NB4 (cell line): ENCODE results near the gene PIK3R1.
"Not testable (repeated sequence)": the region's sequence is repeated elsewhere in the genome, so short reads cannot be mapped to it uniquely, and the experiment has no call there.

ENCODE experiments used
- DNase-seq: peaks from one replicate; pipeline ENCODE4 v3.0.0; 2010; ENCODE audit warnings: low read depth
- H3K4me3 ChIP-seq: one replicate; pipeline ENCODE4 v1.5.1; 2011; ENCODE audit warnings: mild to moderate bottlenecking, low read depth, low read length, moderate library complexity
- MYC ChIP-seq: IDR thresholded peaks from 2 replicates; pipeline ENCODE4 v1.6.1; 2011; ENCODE audit warnings: low read depth, low read length
- POLR2A ChIP-seq: IDR thresholded peaks from 2 replicates; pipeline ENCODE4 v1.6.1; 2011; ENCODE audit warnings: mild to moderate bottlenecking; ENCODE audit not compliant: insufficient read length; ENCODE audit errors: extremely low read depth
- TF ChIP-seq, protein P1 (sequence below): IDR thresholded peaks from 2 replicates; pipeline ENCODE4 v1.6.1; 2011; ENCODE audit warnings: low read depth, low read length
- TF ChIP-seq, protein P2 (sequence below): IDR thresholded peaks from one replicate; pipeline ENCODE4 v1.5.1; 2012; ENCODE audit warnings: low read depth, low read length

Gene PIK3R1

GRCh38 chr5:68231414-68232076 is 16.0 kb downstream of the PIK3R1 start:
- no peak overlapping the region for H3K4me3 ChIP-seq
- TF ChIP-seq, protein P1, sequence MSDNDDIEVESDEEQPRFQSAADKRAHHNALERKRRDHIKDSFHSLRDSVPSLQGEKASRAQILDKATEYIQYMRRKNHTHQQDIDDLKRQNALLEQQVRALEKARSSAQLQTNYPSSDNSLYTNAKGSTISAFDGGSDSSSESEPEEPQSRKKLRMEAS, result no peak
- TF ChIP-seq, protein P2, sequence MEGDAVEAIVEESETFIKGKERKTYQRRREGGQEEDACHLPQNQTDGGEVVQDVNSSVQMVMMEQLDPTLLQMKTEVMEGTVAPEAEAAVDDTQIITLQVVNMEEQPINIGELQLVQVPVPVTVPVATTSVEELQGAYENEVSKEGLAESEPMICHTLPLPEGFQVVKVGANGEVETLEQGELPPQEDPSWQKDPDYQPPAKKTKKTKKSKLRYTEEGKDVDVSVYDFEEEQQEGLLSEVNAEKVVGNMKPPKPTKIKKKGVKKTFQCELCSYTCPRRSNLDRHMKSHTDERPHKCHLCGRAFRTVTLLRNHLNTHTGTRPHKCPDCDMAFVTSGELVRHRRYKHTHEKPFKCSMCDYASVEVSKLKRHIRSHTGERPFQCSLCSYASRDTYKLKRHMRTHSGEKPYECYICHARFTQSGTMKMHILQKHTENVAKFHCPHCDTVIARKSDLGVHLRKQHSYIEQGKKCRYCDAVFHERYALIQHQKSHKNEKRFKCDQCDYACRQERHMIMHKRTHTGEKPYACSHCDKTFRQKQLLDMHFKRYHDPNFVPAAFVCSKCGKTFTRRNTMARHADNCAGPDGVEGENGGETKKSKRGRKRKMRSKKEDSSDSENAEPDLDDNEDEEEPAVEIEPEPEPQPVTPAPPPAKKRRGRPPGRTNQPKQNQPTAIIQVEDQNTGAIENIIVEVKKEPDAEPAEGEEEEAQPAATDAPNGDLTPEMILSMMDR, result no peak
- no peak for TF ChIP-seq POLR2A
- no peak for DNase-seq

DNA sequence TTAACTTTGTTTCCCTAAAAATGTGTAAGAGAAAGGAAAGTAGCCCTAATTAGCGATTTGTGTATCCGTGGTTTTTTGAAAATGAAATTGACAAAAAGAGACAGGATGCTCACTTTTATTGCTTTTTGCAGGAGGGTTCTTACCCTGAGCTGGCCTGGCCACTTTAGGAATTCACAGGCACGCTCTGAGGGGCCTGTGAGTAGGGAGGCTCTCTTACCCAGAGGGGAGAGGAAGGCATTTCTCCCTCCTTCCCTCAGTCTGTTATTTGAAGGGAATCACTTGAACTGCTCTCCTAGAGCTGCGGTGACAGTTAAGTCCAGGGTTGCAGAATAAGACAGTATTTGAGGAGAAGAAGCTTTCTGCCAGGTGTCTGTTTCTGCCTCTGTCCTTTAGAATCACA is 16.7 kb downstream of the PIK3R1 start:
- TF ChIP-seq MYC (no peak), POLR2A (no peak)
- TF ChIP-seq, protein P2, result no peak
- TF ChIP-seq, protein P1, result no peak
- H3K4me3 ChIP-seq, result no peak overlapping the region
- DNase-seq, result no peak

DNA sequence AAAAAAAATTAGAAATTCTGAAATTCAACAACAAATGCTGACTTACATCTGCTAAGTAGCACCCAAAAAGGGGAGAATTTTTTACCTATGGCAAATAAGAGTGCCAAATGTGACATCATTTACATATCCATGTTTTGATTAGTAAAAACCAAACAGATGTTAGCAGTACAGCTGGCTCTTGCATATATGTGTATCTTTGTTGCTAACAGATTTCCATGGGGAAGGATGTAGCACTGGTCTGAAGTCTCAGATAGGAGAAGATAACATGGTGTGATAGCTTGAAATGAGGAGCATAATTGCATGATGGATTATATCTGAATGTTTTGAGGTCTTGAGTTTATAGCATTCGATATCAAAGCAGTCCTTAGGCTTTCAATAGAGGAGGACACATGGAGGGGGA is 17.5 kb downstream of the PIK3R1 start:
- TF ChIP-seq, protein P1, result no peak
- TF ChIP-seq, protein P2, result no peak
- TF ChIP-seq POLR2A, result no peak
- TF ChIP-seq MYC, result no peak
- no peak overlapping the region for H3K4me3 ChIP-seq
- DNase-seq, result no peak

DNA sequence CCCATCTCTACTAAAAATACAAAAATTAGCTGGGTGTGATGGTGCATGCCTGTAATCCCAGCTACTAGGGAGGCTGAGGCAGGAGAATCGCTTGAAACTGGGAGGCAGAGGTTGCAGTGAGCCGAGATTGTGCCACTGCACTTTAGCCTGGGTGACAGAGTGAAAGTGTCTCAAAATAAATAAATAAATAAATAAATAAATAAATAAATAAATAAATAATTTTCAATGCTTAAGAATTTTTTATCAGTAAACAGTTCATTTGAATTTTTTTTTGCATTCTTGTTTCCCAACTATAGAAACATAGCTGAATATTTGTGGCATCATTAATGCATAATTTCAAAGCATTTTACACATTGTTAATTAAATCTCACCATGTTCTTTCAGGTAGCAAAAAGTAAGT is 19.7 kb downstream of the PIK3R1 start:
- H3K4me3 ChIP-seq, DNase-seq: not testable (repeated sequence)

GRCh38 chr5:68237715-68238114 is 22.2 kb downstream of the PIK3R1 start:
- H3K4me3 ChIP-seq, result no peak overlapping the region
- TF ChIP-seq, protein P1, result no peak
- no peak for TF ChIP-seq POLR2A
- DNase-seq, result no peak

DNA sequence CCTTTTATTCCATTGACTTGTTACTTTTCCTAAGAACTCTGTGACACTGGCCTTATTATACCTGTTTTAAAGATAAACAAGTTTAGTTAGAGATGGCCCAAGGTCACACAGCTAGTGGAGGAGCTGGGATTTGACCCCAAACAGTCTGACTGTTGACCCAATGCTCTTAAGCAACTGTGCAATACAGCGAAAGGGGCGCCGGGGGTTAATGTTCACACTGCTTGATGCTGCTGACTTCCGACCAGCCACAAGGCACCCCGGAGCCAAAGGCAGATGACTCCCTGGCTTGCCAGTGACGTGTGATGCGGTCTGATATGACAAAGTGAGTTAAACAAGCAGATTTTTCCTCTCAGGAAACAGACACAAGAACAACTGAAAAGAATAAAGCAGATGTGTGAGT is 23.9 kb downstream of the PIK3R1 start:
- H3K4me3 ChIP-seq, result peak overlapping the region; percentile 47
- TF ChIP-seq MYC (peak; percentile 76), POLR2A (no peak)
- TF ChIP-seq, protein P2, result no peak
- TF ChIP-seq, protein P1, result peak; percentile 59; the same call in 1 of the 2 replicates
- peak; percentile 91 for DNase-seq

DNA sequence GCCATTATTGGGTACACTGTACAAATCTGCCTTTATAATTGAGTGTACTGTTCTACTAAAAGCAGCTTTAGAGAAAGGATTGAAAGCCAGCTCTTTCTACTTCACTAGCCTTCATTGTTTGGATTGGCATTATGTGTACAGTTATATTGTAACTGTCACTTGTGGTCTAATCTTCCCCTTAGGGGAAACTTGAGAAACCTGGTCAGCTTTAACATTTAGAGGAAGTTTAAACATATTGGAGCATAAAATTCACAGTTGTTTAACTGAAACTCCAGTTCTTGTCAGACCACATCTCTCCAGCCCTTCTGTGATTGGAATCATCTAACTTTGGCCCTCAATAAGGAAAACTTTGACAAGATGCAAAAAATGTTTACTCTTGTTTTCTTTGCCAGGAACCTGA is 24.6 kb downstream of the PIK3R1 start:
- H3K4me3 ChIP-seq, result peak overlapping the region; percentile 47
- TF ChIP-seq POLR2A (no peak), MYC (no peak)
- TF ChIP-seq, protein P1, result no peak
- TF ChIP-seq, protein P2, result no peak
- peak; percentile 79 for DNase-seq
